ENCODE data around the gene ZNF780B. TPM values are rescaled to one million over a fixed set of nuclear protein-coding genes. Genes with fewer than 3 reads are reported as not detected.
A peak's percentile ranks its signal among the peaks of the same experiment; 100 is the strongest.

Gene ZNF780B
- polyA plus RNA-seq, 1 donor = 21.8 TPM

DNA sequence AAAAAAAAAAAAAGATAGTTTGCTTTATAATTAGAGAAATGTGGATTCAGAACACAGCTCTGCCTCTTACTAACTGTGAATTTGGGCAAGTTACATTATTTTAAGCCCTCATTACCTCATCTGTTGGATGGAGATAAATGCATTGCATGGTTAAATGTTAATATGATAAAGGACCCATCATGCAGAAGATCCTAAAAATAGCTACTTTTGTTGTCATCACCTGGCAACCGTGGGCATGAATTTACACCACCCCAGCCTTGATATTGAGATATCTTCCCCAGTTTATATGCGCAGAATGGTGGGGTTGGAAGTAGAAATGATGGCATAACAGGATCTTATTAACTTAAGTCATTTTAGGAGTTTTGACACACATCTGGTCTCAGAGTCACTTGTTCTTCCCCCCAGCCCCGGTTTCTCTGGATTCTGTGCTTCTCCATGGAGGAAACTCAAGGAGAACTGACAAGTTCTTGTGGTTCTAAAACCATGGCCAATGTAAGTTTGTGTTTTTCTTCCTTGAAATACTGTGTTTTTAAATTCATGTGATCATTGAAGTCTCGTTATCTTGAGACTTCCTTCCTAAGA lies 50.2 kb downstream of the ZNF780B start:
- no peak for DNase-seq
- Histone ChIP-seq H3K9me3 (ENCODE audit: control insufficient read depth, low read depth, low read length) (no peaks in the 10 kb centered on the region), H3K4me1 (ENCODE audit: control insufficient read depth, insufficient read depth, low read length) (no peaks in the 10 kb centered on the region), H3K27ac (ENCODE audit: low read length) (no peak overlapping the region), H3K36me3 (ENCODE audit: control insufficient read depth, insufficient read depth, low read length) (peaks cover 14% of the 10 kb centered on the region), H3K27me3 (ENCODE audit: control insufficient read depth, insufficient read depth, low read length) (no peaks in the 10 kb centered on the region), H3K4me3 (ENCODE audit: low read length) (no peak overlapping the region)
- WGBS (ENCODE audit: insufficient coverage, low lambda C conversion rate) = 100% methylated on average over 1 of the region's 4 CpGs

DNA sequence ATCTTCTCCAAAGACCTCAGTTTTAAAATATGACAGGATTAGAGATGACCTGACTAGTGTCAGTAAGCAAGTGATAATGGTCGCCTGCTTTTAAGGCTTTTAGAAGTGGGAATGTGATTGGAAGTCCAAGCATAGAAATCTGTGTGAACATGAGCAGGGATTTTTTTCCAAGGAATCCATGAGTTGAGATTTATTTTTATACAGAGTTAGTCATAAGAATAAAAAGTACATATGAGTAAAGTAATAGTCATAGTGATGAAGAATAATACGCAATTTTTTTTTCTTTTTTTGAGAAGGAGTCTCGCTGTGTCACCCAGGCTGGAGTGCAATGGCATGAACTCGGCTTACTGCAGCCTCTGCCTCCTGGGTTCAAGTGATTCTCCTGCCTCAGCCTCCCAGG lies 57.5 kb downstream of the ZNF780B start:
- no peak overlapping the region for H3K4me3 ChIP-seq (ENCODE audit: low read length)
- WGBS (ENCODE audit: insufficient coverage, low lambda C conversion rate) = 100% methylated on average over 2 of the region's 4 CpGs
- no peaks in the 10 kb centered on the region for H3K27me3 ChIP-seq (ENCODE audit: control insufficient read depth, insufficient read depth, low read length)
- DNase-seq = no peak
- no peaks in the 10 kb centered on the region for H3K36me3 ChIP-seq (ENCODE audit: control insufficient read depth, insufficient read depth, low read length)
- peaks cover 12% of the 10 kb centered on the region for H3K4me1 ChIP-seq (ENCODE audit: control insufficient read depth, insufficient read depth, low read length)
- H3K9me3 ChIP-seq (ENCODE audit: control insufficient read depth, low read depth, low read length) = no peaks in the 10 kb centered on the region
- no peak overlapping the region for H3K27ac ChIP-seq (ENCODE audit: low read length)

DNA sequence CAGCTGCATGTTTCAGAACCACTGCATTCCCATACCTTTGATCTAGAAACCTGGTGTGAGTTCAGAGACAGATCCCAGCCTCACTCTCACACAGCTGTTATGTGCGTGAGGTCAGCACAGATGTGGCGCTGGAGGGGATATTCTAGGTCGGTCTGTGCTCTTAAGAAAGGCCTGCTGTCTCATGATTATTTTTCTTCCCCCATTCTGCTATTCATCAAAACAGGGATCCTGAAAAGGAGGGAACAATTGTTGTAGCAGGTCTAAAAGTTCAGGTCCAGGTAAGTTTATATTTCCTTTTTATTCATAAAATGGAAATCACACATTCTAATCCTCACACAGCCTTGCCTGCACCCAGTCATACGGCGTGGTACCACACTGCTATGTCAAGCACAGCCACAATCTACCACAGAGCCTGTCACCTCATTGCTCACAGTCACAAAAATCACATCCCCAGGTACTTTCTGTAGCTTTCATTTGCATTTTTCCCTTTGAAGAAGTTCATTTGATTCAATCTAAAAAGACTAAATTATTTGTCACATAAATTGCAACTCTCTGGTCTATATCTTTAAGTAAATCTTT lies 58.3 kb downstream of the ZNF780B start:
- DNase-seq = no peak
- peaks cover 12% of the 10 kb centered on the region for H3K4me1 ChIP-seq (ENCODE audit: control insufficient read depth, insufficient read depth, low read length)
- H3K27me3 ChIP-seq (ENCODE audit: control insufficient read depth, insufficient read depth, low read length) = no peaks in the 10 kb centered on the region
- H3K36me3 ChIP-seq (ENCODE audit: control insufficient read depth, insufficient read depth, low read length) = no peaks in the 10 kb centered on the region
- H3K27ac ChIP-seq (ENCODE audit: low read length) = no peak overlapping the region
- no peaks in the 10 kb centered on the region for H3K9me3 ChIP-seq (ENCODE audit: control insufficient read depth, low read depth, low read length)
- 100% methylated on average over 2 of the region's 5 CpGs for WGBS (ENCODE audit: insufficient coverage, low lambda C conversion rate)
- H3K4me3 ChIP-seq (ENCODE audit: low read length) = peak overlapping the region; percentile 81

DNA sequence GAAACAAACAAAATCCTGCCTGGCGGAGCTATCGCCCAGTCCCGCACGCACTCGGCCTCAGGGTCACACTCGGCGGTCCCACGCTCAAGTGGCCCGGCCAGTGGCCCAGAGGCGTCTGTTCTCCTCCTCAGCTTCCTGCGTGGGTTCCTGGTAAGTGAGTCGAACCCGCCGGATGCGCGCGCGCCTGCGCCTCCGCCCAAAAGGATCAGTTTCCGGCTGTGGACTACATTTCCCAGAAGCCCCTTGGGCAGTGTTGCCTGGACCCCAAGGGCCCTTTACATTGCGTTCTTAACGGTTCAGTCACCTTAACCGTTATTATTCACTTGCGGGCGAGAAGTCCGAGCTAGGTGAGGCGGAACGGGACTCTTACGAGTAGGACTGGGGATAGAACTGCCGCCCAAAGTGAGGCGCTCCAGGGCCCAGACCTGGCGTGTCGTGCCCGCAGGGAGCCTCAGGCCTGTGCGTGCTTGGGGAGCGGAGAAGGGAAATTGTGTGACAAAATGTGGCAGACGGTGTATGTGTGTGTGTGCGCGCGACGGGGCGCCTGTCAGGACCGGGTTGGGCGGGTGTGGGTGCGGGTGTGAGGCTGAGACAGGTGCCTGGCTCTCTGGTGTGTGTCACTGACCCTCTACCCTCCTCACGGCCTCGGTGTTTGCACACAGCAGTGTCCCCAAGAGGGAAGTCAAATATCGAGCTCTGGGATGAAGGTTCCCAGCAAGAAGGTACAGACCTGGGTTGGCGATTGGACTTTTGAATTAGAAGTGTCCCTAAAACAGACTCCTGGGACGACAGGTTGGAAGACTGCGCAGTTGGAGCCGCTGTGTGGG lies 59.0 kb downstream of the ZNF780B start, which contains the start of gene ZNF546:
Gene ZNF546 (plus strand): TSS at position 250 of the 827 bp plus-strand sequence. CDS start 1,267 bp downstream, outside the sequence.
- WGBS (ENCODE audit: insufficient coverage, low lambda C conversion rate) = no CpG with 5 or more reads among the region's 53 CpGs
- Histone ChIP-seq H3K4me1 (ENCODE audit: control insufficient read depth, insufficient read depth, low read length) (peaks cover 12% of the 10 kb centered on the region), H3K36me3 (ENCODE audit: control insufficient read depth, insufficient read depth, low read length) (no peaks in the 10 kb centered on the region), H3K9me3 (ENCODE audit: control insufficient read depth, low read depth, low read length) (no peaks in the 10 kb centered on the region), H3K4me3 (ENCODE audit: low read length) (peak within 1 kb of the TSS; percentile 81), H3K27me3 (ENCODE audit: control insufficient read depth, insufficient read depth, low read length) (no peaks in the 10 kb centered on the region), H3K27ac (ENCODE audit: low read length) (peak within 1 kb of the TSS; percentile 87)
- DNase-seq = peak; percentile 89 to 95

DNA sequence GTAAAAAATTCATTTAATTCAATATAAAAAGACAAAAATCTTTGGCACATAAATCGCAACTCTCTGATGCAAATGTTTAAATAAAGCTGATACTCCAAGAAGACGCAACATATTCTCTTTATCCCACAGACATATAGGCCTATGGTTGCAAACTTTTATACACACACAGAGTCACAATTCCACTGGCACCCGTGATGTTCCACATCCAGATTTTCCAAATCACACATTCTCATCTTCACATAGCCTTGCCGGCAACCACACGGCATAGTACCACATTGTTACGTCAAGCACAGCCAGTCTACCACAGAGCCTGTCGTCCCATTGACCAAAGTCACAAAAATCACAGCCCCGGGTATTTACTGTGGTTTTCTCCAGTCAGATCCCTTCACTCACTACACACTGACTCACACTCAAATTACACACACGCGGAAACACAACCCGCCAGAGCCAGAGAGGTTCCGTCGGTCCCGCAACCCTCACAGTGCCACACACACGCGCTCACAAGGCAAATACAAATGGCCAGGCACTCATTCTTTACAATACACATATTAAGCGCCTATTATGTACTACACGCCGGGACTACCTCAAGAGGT lies 59.7 kb downstream of the ZNF780B start:
- DNase-seq = peak in 1 of 2 donors; percentile 10
- no CpG with 5 or more reads among the region's 19 CpGs for WGBS (ENCODE audit: insufficient coverage, low lambda C conversion rate)
- H3K9me3 ChIP-seq (ENCODE audit: control insufficient read depth, low read depth, low read length) = no peaks in the 10 kb centered on the region
- H3K27me3 ChIP-seq (ENCODE audit: control insufficient read depth, insufficient read depth, low read length) = no peaks in the 10 kb centered on the region
- H3K36me3 ChIP-seq (ENCODE audit: control insufficient read depth, insufficient read depth, low read length) = no peaks in the 10 kb centered on the region
- H3K4me1 ChIP-seq (ENCODE audit: control insufficient read depth, insufficient read depth, low read length) = peaks cover 12% of the 10 kb centered on the region
- peak overlapping the region; percentile 87 for H3K27ac ChIP-seq (ENCODE audit: low read length)
- H3K4me3 ChIP-seq (ENCODE audit: low read length) = peak overlapping the region; percentile 81

DNA sequence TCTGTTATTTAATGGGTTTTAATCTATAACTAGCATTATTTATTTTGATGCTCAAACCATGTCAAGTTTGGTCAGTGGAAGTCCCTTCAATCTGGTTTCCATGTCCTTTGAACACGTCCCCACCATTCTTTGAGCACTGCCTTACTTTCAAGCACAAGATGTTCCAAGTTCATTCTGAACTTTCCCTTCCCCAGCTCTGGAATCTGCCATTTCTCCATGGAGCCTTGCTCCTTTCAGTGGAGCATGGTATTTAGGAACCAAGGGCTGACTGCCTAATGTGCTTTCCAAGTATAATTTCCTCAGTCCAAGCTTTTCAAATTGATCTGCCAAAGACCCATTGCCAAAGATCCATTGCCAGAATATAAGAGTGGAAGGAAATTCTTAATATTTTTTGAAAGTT lies 60.2 kb downstream of the ZNF780B start:
- Histone ChIP-seq H3K4me3 (ENCODE audit: low read length) (peak overlapping the region; percentile 81), H3K27ac (ENCODE audit: low read length) (no peak overlapping the region), H3K36me3 (ENCODE audit: control insufficient read depth, insufficient read depth, low read length) (no peaks in the 10 kb centered on the region), H3K27me3 (ENCODE audit: control insufficient read depth, insufficient read depth, low read length) (no peaks in the 10 kb centered on the region), H3K9me3 (ENCODE audit: control insufficient read depth, low read depth, low read length) (no peaks in the 10 kb centered on the region), H3K4me1 (ENCODE audit: control insufficient read depth, insufficient read depth, low read length) (peaks cover 12% of the 10 kb centered on the region)
- DNase-seq = no peak
- WGBS (ENCODE audit: insufficient coverage, low lambda C conversion rate) = 60% methylated on average over 1 of the region's 1 CpG

DNA sequence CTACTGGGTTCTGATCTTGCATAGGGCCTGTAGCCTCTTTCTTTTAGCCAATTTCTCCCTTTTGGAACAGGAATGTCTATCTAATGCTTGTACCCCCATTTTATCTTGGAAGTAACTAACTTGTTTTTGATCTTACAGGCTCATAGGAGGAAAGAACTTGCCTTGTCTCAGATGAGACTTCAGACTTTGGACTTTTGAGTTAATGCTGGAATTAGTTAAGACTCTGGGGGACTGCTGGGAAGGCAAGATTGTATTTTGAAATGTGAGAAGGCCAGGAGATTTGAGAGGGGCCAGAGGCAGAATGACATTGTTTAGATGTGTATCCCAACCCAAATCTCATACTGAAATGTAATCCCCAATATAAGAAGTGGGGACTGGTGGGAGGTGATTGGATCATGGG lies 61.7 kb downstream of the ZNF780B start:
- peak overlapping the region; percentile 56 for H3K27ac ChIP-seq (ENCODE audit: low read length)
- no peaks in the 10 kb centered on the region for H3K27me3 ChIP-seq (ENCODE audit: control insufficient read depth, insufficient read depth, low read length)
- H3K9me3 ChIP-seq (ENCODE audit: control insufficient read depth, low read depth, low read length) = no peaks in the 10 kb centered on the region
- no peaks in the 10 kb centered on the region for H3K36me3 ChIP-seq (ENCODE audit: control insufficient read depth, insufficient read depth, low read length)
- no peak overlapping the region for H3K4me3 ChIP-seq (ENCODE audit: low read length)
- H3K4me1 ChIP-seq (ENCODE audit: control insufficient read depth, insufficient read depth, low read length) = peaks cover 12% of the 10 kb centered on the region
- DNase-seq = peak in 1 of 2 donors; percentile 75

DNA sequence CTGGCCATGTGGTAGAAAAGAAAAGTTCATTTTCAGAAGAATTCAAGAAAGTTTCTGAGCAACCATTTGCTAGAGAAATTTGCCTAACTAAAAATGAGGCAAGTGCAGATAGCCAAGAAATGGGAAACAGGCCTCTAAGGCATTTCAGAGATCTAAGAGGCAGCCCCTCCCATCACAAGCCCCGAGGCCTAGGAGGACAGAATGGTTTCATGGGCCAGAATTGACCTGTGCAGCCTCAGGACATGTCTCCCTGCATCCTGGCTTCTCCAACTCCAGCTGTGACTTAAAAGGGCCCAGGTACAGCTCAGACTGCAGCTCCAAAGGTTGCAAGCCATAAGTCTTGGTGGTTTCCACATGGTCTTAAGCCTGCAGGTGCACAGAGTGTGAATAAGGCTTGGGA lies 62.4 kb downstream of the ZNF780B start:
- DNase-seq = no peak
- H3K36me3 ChIP-seq (ENCODE audit: control insufficient read depth, insufficient read depth, low read length) = no peaks in the 10 kb centered on the region
- H3K27ac ChIP-seq (ENCODE audit: low read length) = peak overlapping the region; percentile 56
- H3K4me1 ChIP-seq (ENCODE audit: control insufficient read depth, insufficient read depth, low read length) = peaks cover 12% of the 10 kb centered on the region
- H3K4me3 ChIP-seq (ENCODE audit: low read length) = no peak overlapping the region
- H3K9me3 ChIP-seq (ENCODE audit: control insufficient read depth, low read depth, low read length) = no peaks in the 10 kb centered on the region
- no peaks in the 10 kb centered on the region for H3K27me3 ChIP-seq (ENCODE audit: control insufficient read depth, insufficient read depth, low read length)
- WGBS (ENCODE audit: insufficient coverage, low lambda C conversion rate) = no CpG with 5 or more reads among the region's 1 CpG

DNA sequence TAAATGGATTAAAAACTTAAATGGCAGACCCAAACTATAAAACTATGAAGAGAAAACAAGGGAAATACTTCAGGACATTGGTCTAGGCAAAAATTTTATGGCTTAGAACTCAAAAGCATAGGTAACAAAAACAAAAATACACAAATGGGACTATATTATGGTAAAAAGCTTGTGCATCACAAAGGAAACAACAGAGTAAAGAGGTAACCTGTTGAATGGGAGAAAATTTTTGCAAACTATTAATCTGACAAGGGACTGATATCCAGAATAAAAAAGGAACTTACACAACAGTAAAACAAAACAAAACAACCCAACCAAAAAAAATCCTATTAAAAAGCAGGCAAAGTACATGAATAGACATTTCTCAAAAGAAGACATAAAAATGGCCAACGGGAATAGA lies 68.4 kb downstream of the ZNF780B start:
- WGBS (ENCODE audit: insufficient coverage, low lambda C conversion rate) = 100% methylated on average over 1 of the region's 1 CpG
- no peaks in the 10 kb centered on the region for H3K27me3 ChIP-seq (ENCODE audit: control insufficient read depth, insufficient read depth, low read length)
- H3K4me1 ChIP-seq (ENCODE audit: control insufficient read depth, insufficient read depth, low read length) = no peaks in the 10 kb centered on the region
- no peak overlapping the region for H3K27ac ChIP-seq (ENCODE audit: low read length)
- peaks cover 2% of the 10 kb centered on the region for H3K36me3 ChIP-seq (ENCODE audit: control insufficient read depth, insufficient read depth, low read length)
- DNase-seq = no peak
- peaks cover 43% of the 10 kb centered on the region for H3K9me3 ChIP-seq (ENCODE audit: control insufficient read depth, low read depth, low read length)
- H3K4me3 ChIP-seq (ENCODE audit: low read length) = no peak overlapping the region

DNA sequence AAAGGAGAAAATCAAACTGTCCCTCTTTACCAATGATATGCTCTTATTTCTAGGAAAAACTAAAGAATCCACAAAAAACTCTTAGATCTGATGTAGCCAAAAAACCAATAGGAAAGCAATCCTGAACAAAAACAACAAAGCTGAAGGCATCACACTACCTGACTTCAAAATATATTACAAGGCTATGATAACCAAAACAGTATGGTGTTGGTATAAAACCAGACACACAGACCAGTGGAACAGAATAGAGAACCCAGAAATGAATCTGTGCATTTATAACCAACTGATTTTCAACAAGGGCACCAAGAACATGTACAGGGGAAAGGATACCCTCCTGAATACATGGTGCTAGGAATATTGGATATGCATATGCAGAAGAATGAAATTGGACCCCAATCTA lies 68.9 kb downstream of the ZNF780B start:
- Histone ChIP-seq H3K4me1 (ENCODE audit: control insufficient read depth, insufficient read depth, low read length) (no peaks in the 10 kb centered on the region), H3K27me3 (ENCODE audit: control insufficient read depth, insufficient read depth, low read length) (no peaks in the 10 kb centered on the region), H3K36me3 (ENCODE audit: control insufficient read depth, insufficient read depth, low read length) (peaks cover 2% of the 10 kb centered on the region), H3K27ac (ENCODE audit: low read length) (no peak overlapping the region), H3K4me3 (ENCODE audit: low read length) (no peak overlapping the region), H3K9me3 (ENCODE audit: control insufficient read depth, low read depth, low read length) (peaks cover 43% of the 10 kb centered on the region)
- DNase-seq = no peak
